Measurements from ENCODE around the gene SOD1.
"Not testable (repeated sequence)": the region's sequence is repeated elsewhere in the genome, so short reads cannot be mapped to it uniquely, and the experiment has no call there.

SOD1 gene

GRCh38 chr21:31654821-31655580 lies 4.5 kb upstream of the SOD1 start:
- DNase-seq (ENCODE audit: low read depth, low spot score); H3K27ac ChIP-seq: not testable (repeated sequence)

GRCh38 chr21:31656199-31657095 lies 3.0 kb upstream of the SOD1 start:
- DNase-seq (ENCODE audit: low read depth, low spot score) = no peak
- no peak overlapping the region for H3K27ac ChIP-seq

GRCh38 chr21:31658053-31658452 lies 1.4 kb upstream of the SOD1 start:
- no peak for DNase-seq (ENCODE audit: low read depth, low spot score)
- H3K27ac ChIP-seq = no peak overlapping the region

- no peak for DNase-seq (ENCODE audit: low read depth, low spot score)
- H3K27ac ChIP-seq = peak overlapping the region; percentile 64
Measured at GRCh38 chr21:31659286-31659535, 282 bp upstream of the SOD1 start.

GRCh38 chr21:31660259-31660565 lies 719 bp downstream of the SOD1 start:
- DNase-seq (ENCODE audit: low read depth, low spot score) = no peak
- H3K27ac ChIP-seq = peak overlapping the region; percentile 64

GRCh38 chr21:31660591-31660990 lies 1.1 kb downstream of the SOD1 start:
- peak overlapping the region; percentile 64 for H3K27ac ChIP-seq
- no peak for DNase-seq (ENCODE audit: low read depth, low spot score)

- no peak for DNase-seq (ENCODE audit: low read depth, low spot score)
- H3K27ac ChIP-seq = no peak overlapping the region
Measured at GRCh38 chr21:31663584-31664249, 4.2 kb downstream of the SOD1 start.

- no peak overlapping the region for H3K27ac ChIP-seq
- DNase-seq (ENCODE audit: low read depth, low spot score) = no peak
Measured at GRCh38 chr21:31665397-31665796, 5.9 kb downstream of the SOD1 start.

GRCh38 chr21:31665869-31666268 lies 6.4 kb downstream of the SOD1 start:
- not testable (repeated sequence) for DNase-seq (ENCODE audit: low read depth, low spot score); H3K27ac ChIP-seq

GRCh38 chr21:31666445-31667010 lies 7.0 kb downstream of the SOD1 start:
- no peak for DNase-seq (ENCODE audit: low read depth, low spot score)
- peak overlapping the region; percentile 53 for H3K27ac ChIP-seq

- H3K27ac ChIP-seq = peak overlapping the region; percentile 53
- no peak for DNase-seq (ENCODE audit: low read depth, low spot score)
Measured at GRCh38 chr21:31667132-31667531, 7.6 kb downstream of the SOD1 start.

GRCh38 chr21:31667639-31668038 lies 8.1 kb downstream of the SOD1 start:
- H3K27ac ChIP-seq = peak overlapping the region; percentile 53
- peak; percentile 59 for DNase-seq (ENCODE audit: low read depth, low spot score)

GRCh38 chr21:31668651-31669491 lies 9.4 kb downstream of the SOD1 start:
- no peak for DNase-seq (ENCODE audit: low read depth, low spot score)
- peak overlapping the region; percentile 53 for H3K27ac ChIP-seq

- H3K27ac ChIP-seq = peak overlapping the region; percentile 53
- no peak for DNase-seq (ENCODE audit: low read depth, low spot score)
Measured at GRCh38 chr21:31670070-31670469, 10.6 kb downstream of the SOD1 start.

GRCh38 chr21:31671146-31671716 lies 11.7 kb downstream of the SOD1 start:
- H3K27ac ChIP-seq = no peak overlapping the region
- no peak for DNase-seq (ENCODE audit: low read depth, low spot score)

GRCh38 chr21:31671931-31672330 lies 12.4 kb downstream of the SOD1 start:
- H3K27ac ChIP-seq = no peak overlapping the region
- no peak for DNase-seq (ENCODE audit: low read depth, low spot score)

GRCh38 chr21:31673321-31673912 lies 13.9 kb downstream of the SOD1 start:
- no peak overlapping the region for H3K27ac ChIP-seq
- no peak for DNase-seq (ENCODE audit: low read depth, low spot score)

GRCh38 chr21:31675318-31675717 lies 15.8 kb downstream of the SOD1 start:
- no peak overlapping the region for H3K27ac ChIP-seq
- DNase-seq (ENCODE audit: low read depth, low spot score) = no peak

- H3K27ac ChIP-seq = no peak overlapping the region
Measured at GRCh38 chr21:31675960-31676359, 16.5 kb downstream of the SOD1 start.

More at GRCh38 chr21:31675960-31676359, 16.5 kb downstream of the SOD1 start:
- DNase-seq (ENCODE audit: low read depth, low spot score) = no peak

Measured in epithelial cell of prostate (primary cell).